ENCODE data around the gene ZNF414. TPM values are rescaled to one million over a fixed set of nuclear protein-coding genes. Genes with fewer than 3 reads are reported as not detected.
A peak's percentile ranks its signal among the peaks of the same experiment; 100 is the strongest.

Gene ZNF414
- total RNA-seq, 6 experiments from 2014 or later = 9.5 to 17.4 (median 11.9) TPM

DNA sequence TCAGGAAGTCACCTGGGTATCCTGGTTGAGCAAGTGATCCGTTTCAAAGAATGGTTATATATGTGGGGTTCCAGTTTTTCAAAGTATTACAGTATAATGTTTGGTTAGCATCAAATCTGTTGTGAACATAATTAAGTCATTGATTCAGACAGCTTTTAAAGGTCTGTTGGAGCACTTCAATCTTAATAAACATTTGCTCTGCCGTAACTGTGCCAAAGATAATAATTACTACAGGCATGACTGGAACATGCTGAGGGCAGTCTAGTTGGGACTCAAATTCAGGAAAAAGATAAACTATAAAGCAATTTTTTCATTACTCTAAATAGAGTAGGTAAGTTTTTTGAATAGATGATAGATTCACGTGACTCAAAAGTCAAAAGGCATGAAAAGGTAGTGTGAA, 45.8 kb downstream of the ZNF414 start:
- WGBS (ENCODE audit: insufficient coverage, low coverage, low lambda C conversion rate, missing lambda C conversion rate) = 61% methylated on average over 3 of the region's 3 CpGs
- no peaks in the 10 kb centered on the region for H3K27me3 ChIP-seq
- intact Hi-C loops (cut with DNase I) = no loop called here
- H3K36me3 ChIP-seq = peaks cover 17 to 97% (median 62%) of the 10 kb centered on the region in 4 donors
- no peak overlapping the region for H3K27ac ChIP-seq
- TF ChIP-seq CTCF (IDR thresholded peaks at IDR 0.05) (no peak), POLR2A (IDR thresholded peaks at IDR 0.05) (no peak)
- DNase-seq (no peak), ATAC-seq (peak; percentile 19 to 48 (median 36))
- H3K4me1 ChIP-seq = peaks cover 0 to 5% (median 0%) of the 10 kb centered on the region in 4 donors
- H3K4me3 ChIP-seq = no peak overlapping the region
- no peaks in the 10 kb centered on the region for H3K9me3 ChIP-seq

DNA sequence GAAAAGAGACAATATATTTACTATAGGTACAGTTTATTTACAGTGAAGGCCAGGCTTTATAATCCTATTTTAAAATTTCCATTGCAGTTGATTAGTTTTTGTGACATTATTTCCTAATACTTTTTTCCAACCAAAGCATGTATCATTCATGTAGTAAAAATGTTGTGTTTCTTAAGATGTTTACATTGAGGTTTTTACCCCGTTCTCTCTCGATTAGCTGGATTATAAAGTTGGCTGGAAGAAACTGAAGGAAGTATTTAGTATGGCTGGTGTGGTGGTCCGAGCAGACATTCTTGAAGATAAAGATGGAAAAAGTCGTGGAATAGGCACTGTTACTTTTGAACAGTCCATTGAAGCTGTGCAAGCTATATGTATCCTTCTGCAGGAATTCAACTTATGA, 47.9 kb downstream of the ZNF414 start:
- Histone ChIP-seq H3K4me1 (peaks cover 0 to 5% (median 0%) of the 10 kb centered on the region in 4 donors), H3K27me3 (no peaks in the 10 kb centered on the region), H3K4me3 (no peak overlapping the region), H3K9me3 (no peaks in the 10 kb centered on the region), H3K36me3 (peaks cover 17 to 80% (median 50%) of the 10 kb centered on the region in 4 donors), H3K27ac (no peak overlapping the region)
- ATAC-seq (no peak), DNase-seq (no peak)
- TF ChIP-seq CTCF (IDR thresholded peaks at IDR 0.05) = no peak
- no peak for TF ChIP-seq POLR2A (IDR thresholded peaks at IDR 0.05)
- intact Hi-C loops (cut with DNase I) = no loop called here
- 85% methylated on average over 4 of the region's 4 CpGs for WGBS (ENCODE audit: insufficient coverage, low coverage, low lambda C conversion rate, missing lambda C conversion rate)

DNA sequence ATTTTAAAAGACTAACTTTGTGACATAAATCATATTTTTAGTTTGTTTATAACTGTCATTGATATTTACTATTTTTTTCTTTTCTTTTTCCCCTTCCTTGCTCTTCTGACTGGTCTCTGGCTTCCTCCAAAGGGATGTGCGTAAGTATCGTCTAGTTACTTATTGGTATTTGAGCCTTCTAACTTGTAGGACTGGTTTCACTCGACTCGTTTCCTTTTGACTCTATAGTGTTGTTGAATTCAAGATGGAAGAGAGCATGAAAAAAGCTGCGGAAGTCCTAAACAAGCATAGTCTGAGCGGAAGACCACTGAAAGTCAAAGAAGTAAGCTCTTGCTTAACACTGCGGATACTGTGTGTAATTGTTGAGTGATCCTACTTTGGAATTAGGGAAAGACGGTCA, 50.6 kb downstream of the ZNF414 start:
- no peaks in the 10 kb centered on the region for H3K9me3 ChIP-seq
- DNase-seq (no peak), ATAC-seq (no peak)
- TF ChIP-seq CTCF (IDR thresholded peaks at IDR 0.05) (no peak), POLR2A (IDR thresholded peaks at IDR 0.05) (no peak)
- H3K4me1 ChIP-seq = peaks cover 0 to 31% (median 13%) of the 10 kb centered on the region in 4 donors
- 84% methylated on average over 8 of the region's 8 CpGs for WGBS (ENCODE audit: insufficient coverage, low coverage, low lambda C conversion rate, missing lambda C conversion rate)
- H3K27ac ChIP-seq = no peak overlapping the region
- no peaks in the 10 kb centered on the region for H3K27me3 ChIP-seq
- intact Hi-C loops (cut with DNase I) = no loop called here
- H3K36me3 ChIP-seq = peaks cover 4 to 54% (median 32%) of the 10 kb centered on the region in 4 donors
- H3K4me3 ChIP-seq = no peak overlapping the region

DNA sequence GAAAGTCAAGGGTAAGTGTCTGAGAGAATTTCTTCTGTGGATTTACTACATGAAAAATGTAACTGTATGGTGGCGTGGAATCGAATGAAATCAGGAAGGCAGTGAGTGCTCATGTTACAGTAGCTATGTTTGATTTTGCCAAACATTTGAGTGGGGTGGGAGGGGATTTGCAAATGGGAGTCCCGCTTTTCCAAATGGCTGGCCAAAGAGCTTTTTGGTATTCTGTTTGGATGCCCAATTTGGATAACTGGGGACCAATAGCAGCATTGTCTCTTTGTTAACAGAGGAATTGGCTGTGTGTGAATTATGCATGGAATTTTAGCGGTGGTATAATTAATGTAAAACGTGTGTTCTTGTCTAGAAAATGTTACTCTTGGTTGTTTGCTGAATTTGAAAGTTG, 51.4 kb downstream of the ZNF414 start:
- Histone ChIP-seq H3K4me3 (no peak overlapping the region), H3K36me3 (peaks cover 4 to 49% (median 27%) of the 10 kb centered on the region in 4 donors), H3K9me3 (no peaks in the 10 kb centered on the region), H3K4me1 (peaks cover 0 to 34% (median 15%) of the 10 kb centered on the region in 4 donors), H3K27me3 (no peaks in the 10 kb centered on the region), H3K27ac (no peak overlapping the region)
- DNase-seq = no peak
- no peak for TF ChIP-seq CTCF (IDR thresholded peaks at IDR 0.05)
- TF ChIP-seq POLR2A (IDR thresholded peaks at IDR 0.05) = no peak
- intact Hi-C loops (cut with DNase I) = no loop called here
- 79% methylated on average over 5 of the region's 5 CpGs for WGBS (ENCODE audit: insufficient coverage, low coverage, low lambda C conversion rate, missing lambda C conversion rate)
- no peak for ATAC-seq

DNA sequence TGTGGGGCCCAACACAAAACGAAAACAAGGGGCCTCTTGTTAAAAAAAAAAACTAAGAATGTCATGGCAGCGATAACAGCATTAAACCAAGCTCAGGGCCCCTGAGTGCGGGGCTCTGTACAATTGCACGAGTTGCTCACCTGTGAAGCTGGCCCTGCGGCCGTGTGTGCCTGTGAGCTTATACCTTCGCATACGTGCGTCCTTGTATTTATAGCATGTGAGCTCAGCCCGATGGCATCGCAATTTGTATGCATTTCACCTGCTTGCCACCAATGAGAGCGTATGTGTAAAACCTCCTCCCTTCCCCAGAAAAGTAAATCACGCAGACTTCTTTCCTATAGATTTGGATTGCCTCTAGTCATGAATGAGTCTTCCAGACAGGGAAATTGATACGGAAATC, 52.1 kb downstream of the ZNF414 start:
- Histone ChIP-seq H3K4me3 (no peak overlapping the region), H3K27me3 (no peaks in the 10 kb centered on the region), H3K9me3 (no peaks in the 10 kb centered on the region), H3K4me1 (peaks cover 0 to 41% (median 15%) of the 10 kb centered on the region in 4 donors), H3K36me3 (peaks cover 0 to 47% (median 23%) of the 10 kb centered on the region in 4 donors), H3K27ac (no peak overlapping the region)
- DNase-seq (no peak), ATAC-seq (no peak)
- no peak for TF ChIP-seq POLR2A (IDR thresholded peaks at IDR 0.05)
- no peak for TF ChIP-seq CTCF (IDR thresholded peaks at IDR 0.05)
- intact Hi-C loops (cut with DNase I) = no loop called here
- WGBS (ENCODE audit: insufficient coverage, low coverage, low lambda C conversion rate, missing lambda C conversion rate) = 88% methylated on average over 12 of the region's 14 CpGs
